Neural progenitor cell (in vitro differentiated cells): ENCODE measurements around the gene ZBTB25. TPM values are rescaled to one million over a fixed set of nuclear protein-coding genes. Genes with fewer than 3 reads are reported as not detected.

ENCODE experiments used
- DNase-seq: peaks from one replicate; pipeline ENCODE4 v3.0.0-alpha.2; 2016; ENCODE audit warnings: low spot score
- H2AFZ ChIP-seq: fragments of 200-600 bp; sonication (generic); replicated peaks from 2 replicates; pipeline ENCODE4 v1.6.1; 2016; ENCODE audit warnings: antibody characterized with exemption
- H3F3A ChIP-seq: fragments of 200-600 bp; sonication (generic); 2 replicates; pipeline ENCODE4 v1.6.1; 2016; ENCODE audit warnings: antibody characterized with exemption, low read depth
- H3K27ac ChIP-seq: fragments of 200-600 bp; sonication (generic); 2 replicates; pipeline ENCODE4 v1.5.1; 2016; ENCODE audit warnings: mild to moderate bottlenecking
- H3K27me3 ChIP-seq: fragments of 200-600 bp; sonication (generic); 2 replicates; pipeline ENCODE4 v1.6.1; 2016; ENCODE audit warnings: mild to moderate bottlenecking, moderate library complexity
- H3K36me3 ChIP-seq: fragments of 200-600 bp; sonication (generic); 2 replicates; pipeline ENCODE4 v1.5.1; 2016
- H3K4me1 ChIP-seq: fragments of 200-600 bp; sonication (generic); 2 replicates; pipeline ENCODE4 v1.6.1; 2016; ENCODE audit warnings: mixed run types
- H3K4me2 ChIP-seq: fragments of 200-600 bp; sonication (generic); 2 replicates; pipeline ENCODE4 v1.6.1; 2016
- H3K4me3 ChIP-seq: fragments of 200-600 bp; sonication (generic); 2 replicates; pipeline ENCODE4 v1.5.1; 2016
- H3K79me2 ChIP-seq: fragments of 200-600 bp; sonication (generic); 2 replicates; pipeline ENCODE4 v1.6.1; 2016; ENCODE audit warnings: low read depth
- H3K9ac ChIP-seq: fragments of 200-600 bp; sonication (generic); 2 replicates; pipeline ENCODE4 v1.6.1; 2016
- H3K9me3 ChIP-seq: fragments of 200-600 bp; sonication (generic); 2 replicates; pipeline ENCODE4 v1.5.1; 2016; ENCODE audit warnings: low read depth
- H4K20me1 ChIP-seq: fragments of 200-600 bp; sonication (generic); 2 replicates; pipeline ENCODE4 v1.6.1; 2016; ENCODE audit warnings: low read depth
- H3K27ac Mint-ChIP-seq: 3 replicates; pipeline ENCODE4 v1.8.0; 2021; ENCODE audit warnings: mixed read lengths
- H3K27me3 Mint-ChIP-seq: 2 replicates; pipeline ENCODE4 v1.8.0; 2022; ENCODE audit warnings: low read depth, mild to moderate bottlenecking, inconsistent platforms, moderate library complexity, mixed read lengths; ENCODE audit not compliant: insufficient read depth
- H3K36me3 Mint-ChIP-seq: 3 replicates; pipeline ENCODE4 v1.8.0; 2021; ENCODE audit warnings: mixed read lengths
- H3K4me1 Mint-ChIP-seq: 3 replicates; pipeline ENCODE4 v1.8.0; 2021; ENCODE audit warnings: mixed read lengths
- H3K4me3 Mint-ChIP-seq: 3 replicates; pipeline ENCODE4 v1.8.0; 2021; ENCODE audit warnings: mild to moderate bottlenecking, moderate library complexity, mixed read lengths
- H3K9me3 Mint-ChIP-seq: 3 replicates; pipeline ENCODE4 v1.8.0; 2020; ENCODE audit warnings: mixed read lengths
- CTCF ChIP-seq: fragments of 200-600 bp; sonication (generic); IDR thresholded peaks from 2 replicates; pipeline ENCODE4 v1.5.1; 2017; ENCODE audit warnings: antibody characterized with exemption, mild to moderate bottlenecking
- EZH2 ChIP-seq: fragments of 200-600 bp; sonication (generic); IDR thresholded peaks from 2 replicates; pipeline ENCODE4 v1.6.1; 2017; ENCODE audit warnings: antibody characterized with exemption, mild to moderate bottlenecking, moderate library complexity
- EZH2phosphoT487 ChIP-seq: fragments of 200-600 bp; sonication (generic); IDR thresholded peaks from 2 replicates; pipeline ENCODE4 v1.6.1; 2017; ENCODE audit warnings: antibody characterized with exemption
- total RNA-seq: library from RNA; depleted of rRNA; stranded (reverse); fragments of >200 nt; gene quantifications from 2 replicates; pipeline ENCODE4 v1.2.3, GENCODE V29; 2015; ENCODE audit warnings: low replicate concordance

Gene ZBTB25
- total RNA-seq, 1 donor from 2014 or later: 14.3 TPM

DNA sequence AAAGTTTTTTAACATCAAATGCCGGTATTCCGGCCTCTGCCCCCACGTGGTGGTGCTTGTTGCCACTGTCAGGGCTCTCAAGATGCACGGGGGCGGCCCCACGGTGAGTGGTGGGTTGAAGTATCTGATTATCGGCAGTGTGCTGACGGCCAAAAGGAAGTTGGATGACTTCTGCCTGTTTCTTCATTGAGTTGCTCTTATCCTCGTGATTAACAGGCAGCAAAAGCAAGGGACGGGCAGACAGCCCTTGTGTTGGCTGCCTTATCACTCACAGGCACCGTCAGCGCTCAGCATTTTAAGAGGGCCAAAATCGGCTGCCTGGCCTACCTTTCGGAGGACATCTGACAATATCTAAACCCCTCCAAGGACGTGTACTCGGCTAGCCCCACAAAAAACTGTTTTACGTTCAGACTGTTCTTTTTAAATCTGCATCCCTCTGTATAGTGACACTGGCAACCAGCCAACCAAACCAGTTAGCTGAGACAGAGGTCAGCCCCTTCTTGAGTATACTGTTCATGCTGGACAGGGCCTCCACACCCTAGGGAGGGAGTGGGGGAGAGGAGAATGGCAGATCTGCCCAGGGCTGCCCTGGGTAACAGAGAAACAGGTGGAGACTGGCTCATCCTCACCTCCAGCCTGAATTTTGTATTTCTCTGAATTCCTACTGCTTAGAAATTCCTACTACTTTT, 61.2 kb downstream of the ZBTB25 start:
- H3K9ac ChIP-seq: no peak overlapping the region
- no peaks in the 10 kb centered on the region for H3K36me3 ChIP-seq
- H4K20me1 ChIP-seq: no peaks in the 10 kb centered on the region
- H3K79me2 ChIP-seq: no peaks in the 10 kb centered on the region
- H3K4me3 ChIP-seq: no peak overlapping the region
- H3K4me1 ChIP-seq: no peaks in the 10 kb centered on the region
- no peaks in the 10 kb centered on the region for H3F3A ChIP-seq
- no peak for TF ChIP-seq EZH2
- no peak for TF ChIP-seq EZH2phosphoT487
- TF ChIP-seq CTCF: no peak
- no peak overlapping the region for H3K4me2 ChIP-seq
- H3K9me3 ChIP-seq: no peaks in the 10 kb centered on the region
- DNase-seq: no peak
- H3K36me3 Mint-ChIP-seq: peaks cover 28% of the 10 kb centered on the region
- H3K9me3 Mint-ChIP-seq: no peaks in the 10 kb centered on the region
- H3K27ac ChIP-seq: no peak overlapping the region
- H3K4me3 Mint-ChIP-seq: no peak overlapping the region
- no peak overlapping the region for H2AFZ ChIP-seq
- H3K4me1 Mint-ChIP-seq: peaks cover 12% of the 10 kb centered on the region
- H3K27me3 ChIP-seq: no peaks in the 10 kb centered on the region
- H3K27me3 Mint-ChIP-seq: peaks cover 2% of the 10 kb centered on the region
- no peak overlapping the region for H3K27ac Mint-ChIP-seq

- Mint-ChIP-seq H3K4me3 (no peak overlapping the region), H3K27ac (no peak overlapping the region), H3K4me1 (peaks cover 10% of the 10 kb centered on the region), H3K27me3 (peaks cover 2% of the 10 kb centered on the region), H3K36me3 (peaks cover 29% of the 10 kb centered on the region), H3K9me3 (no peaks in the 10 kb centered on the region)
- Histone ChIP-seq H2AFZ (no peak overlapping the region), H3F3A (no peaks in the 10 kb centered on the region), H3K27ac (no peak overlapping the region), H3K36me3 (no peaks in the 10 kb centered on the region), H3K27me3 (no peaks in the 10 kb centered on the region), H4K20me1 (no peaks in the 10 kb centered on the region), H3K4me3 (no peak overlapping the region), H3K9me3 (no peaks in the 10 kb centered on the region), H3K9ac (no peak overlapping the region), H3K4me2 (no peak overlapping the region), H3K79me2 (no peaks in the 10 kb centered on the region), H3K4me1 (no peaks in the 10 kb centered on the region)
- DNase-seq: no peak
- no peak for TF ChIP-seq EZH2phosphoT487
- TF ChIP-seq EZH2: no peak
Observed at GRCh38 chr14:64440494-64440893, 63.1 kb downstream of the ZBTB25 start.

- Mint-ChIP-seq H3K36me3 (peaks cover 32% of the 10 kb centered on the region), H3K27me3 (peaks cover 2% of the 10 kb centered on the region), H3K9me3 (no peaks in the 10 kb centered on the region), H3K27ac (no peak overlapping the region), H3K4me3 (no peak overlapping the region), H3K4me1 (peaks cover 2% of the 10 kb centered on the region)
- no peaks in the 10 kb centered on the region for H3K36me3 ChIP-seq
- no peak for DNase-seq
- no peak for TF ChIP-seq EZH2phosphoT487
- TF ChIP-seq CTCF: no peak
- TF ChIP-seq EZH2: no peak
- no peaks in the 10 kb centered on the region for H3K79me2 ChIP-seq
- H3K27ac ChIP-seq: no peak overlapping the region
- H2AFZ ChIP-seq: no peak overlapping the region
- no peak overlapping the region for H3K4me2 ChIP-seq
- H3K4me3 ChIP-seq: no peak overlapping the region
- no peaks in the 10 kb centered on the region for H3K27me3 ChIP-seq
- H3K4me1 ChIP-seq: no peaks in the 10 kb centered on the region
- no peaks in the 10 kb centered on the region for H4K20me1 ChIP-seq
- H3K9me3 ChIP-seq: no peaks in the 10 kb centered on the region
- H3K9ac ChIP-seq: no peak overlapping the region
- H3F3A ChIP-seq: no peaks in the 10 kb centered on the region
Observed at GRCh38 chr14:64439141-64439540, 64.5 kb downstream of the ZBTB25 start.

- peaks cover 2% of the 10 kb centered on the region for H3K4me1 Mint-ChIP-seq
- no peak overlapping the region for H3K4me3 Mint-ChIP-seq
- Histone ChIP-seq H3K4me1 (no peaks in the 10 kb centered on the region), H3K36me3 (no peaks in the 10 kb centered on the region), H3K9me3 (no peaks in the 10 kb centered on the region), H4K20me1 (no peaks in the 10 kb centered on the region), H3K27ac (no peak overlapping the region), H3K4me3 (no peak overlapping the region), H3K9ac (no peak overlapping the region), H3K79me2 (no peaks in the 10 kb centered on the region), H3K27me3 (no peaks in the 10 kb centered on the region), H3F3A (no peaks in the 10 kb centered on the region), H2AFZ (no peak overlapping the region), H3K4me2 (no peak overlapping the region)
- no peak for DNase-seq
- peaks cover 29% of the 10 kb centered on the region for H3K36me3 Mint-ChIP-seq
- no peak for TF ChIP-seq CTCF
- no peak for TF ChIP-seq EZH2phosphoT487
- no peak for TF ChIP-seq EZH2
- no peak overlapping the region for H3K27ac Mint-ChIP-seq
- no peaks in the 10 kb centered on the region for H3K9me3 Mint-ChIP-seq
- H3K27me3 Mint-ChIP-seq: no peaks in the 10 kb centered on the region
Observed at GRCh38 chr14:64438181-64438841, 65.3 kb downstream of the ZBTB25 start.
